Neuronal stem cell (in vitro differentiated cells): ENCODE results near the gene PHOSPHO1.

Source experiments
- DNase-seq: peaks from one replicate; pipeline ENCODE4 v3.0.0-alpha.2; 2013; ENCODE audit warnings: low spot score
- H2AFZ ChIP-seq: one replicate; pipeline ENCODE4 v1.6.1; 2013; ENCODE audit warnings: mild to moderate bottlenecking, low read length, inconsistent platforms
- H2AK5ac ChIP-seq: 2 replicates; pipeline ENCODE4 v1.6.1; 2013; ENCODE audit warnings: low read depth, mild to moderate bottlenecking, inconsistent platforms, low read length, moderate library complexity, mixed read lengths
- H2BK120ac ChIP-seq: 2 replicates; pipeline ENCODE4 v1.6.1; 2013; ENCODE audit warnings: low read depth, mild to moderate bottlenecking, inconsistent platforms, low read length, moderate library complexity, mixed read lengths
- H2BK12ac ChIP-seq: one replicate; pipeline ENCODE4 v1.6.1; 2013; ENCODE audit warnings: low read length, inconsistent platforms
- H2BK15ac ChIP-seq: 2 replicates; pipeline ENCODE4 v1.6.1; 2013; ENCODE audit warnings: mild to moderate bottlenecking, low read length, inconsistent platforms, mixed read lengths
- H2BK5ac ChIP-seq: one replicate; pipeline ENCODE4 v1.6.1; 2013; ENCODE audit warnings: inconsistent platforms, mild to moderate bottlenecking, low read length, moderate library complexity
- H3K14ac ChIP-seq: one replicate; pipeline ENCODE4 v1.6.1; 2013; ENCODE audit warnings: low read length, inconsistent platforms
- H3K18ac ChIP-seq: 2 replicates; pipeline ENCODE4 v1.6.1; 2013; ENCODE audit warnings: low read length, inconsistent platforms
- H3K23ac ChIP-seq: 2 replicates; pipeline ENCODE4 v1.6.1; 2013; ENCODE audit warnings: low read depth, mild to moderate bottlenecking, mixed read lengths, low read length, inconsistent platforms; ENCODE audit not compliant: poor library complexity
- H3K27ac ChIP-seq: replicated peaks from 3 replicates; pipeline ENCODE4 v1.5.1; 2013; ENCODE audit warnings: low read length, inconsistent platforms
- H3K27me3 ChIP-seq, 3 experiments: 2 replicates each; pipeline ENCODE4 v1.6.1; 2013; ENCODE audit warnings: low read length in 3 of 3, mild to moderate bottlenecking in 2 of 3, inconsistent platforms in 1 of 3, low read depth in 1 of 3, mixed read lengths in 1 of 3, moderate library complexity in 1 of 3; ENCODE audit not compliant: control insufficient read depth in 3 of 3, insufficient read depth in 3 of 3
- H3K36me3 ChIP-seq, 2 donors: replicated peaks in 1 of 2; 2 replicates each; pipeline ENCODE4 v1.6.1; 2013; ENCODE audit warnings: low read length in 2 of 2; ENCODE audit not compliant: control insufficient read depth in 2 of 2, insufficient read depth in 2 of 2
- H3K4ac ChIP-seq: 2 replicates; pipeline ENCODE4 v1.6.1; 2013; ENCODE audit warnings: inconsistent platforms, mild to moderate bottlenecking, low read length, moderate library complexity
- H3K4me1 ChIP-seq, 2 donors: 1 replicate in 1 of 2; 2 replicates in 1 of 2; pipeline ENCODE4 v1.6.1; 2013; ENCODE audit warnings: low read length in 2 of 2, low read depth in 1 of 2; ENCODE audit not compliant: control insufficient read depth in 2 of 2, insufficient read depth in 1 of 2
- H3K4me2 ChIP-seq: one replicate; pipeline ENCODE4 v1.6.1; 2013; ENCODE audit warnings: mild to moderate bottlenecking, low read length, inconsistent platforms; ENCODE audit not compliant: insufficient read depth, poor library complexity, severe bottlenecking
- H3K4me3 ChIP-seq, 2 donors: 2 replicates each; pipeline ENCODE4 v1.5.1; 2013; ENCODE audit warnings: low read length in 2 of 2, mild to moderate bottlenecking in 2 of 2, inconsistent platforms in 1 of 2, moderate library complexity in 1 of 2
- H3K79me1 ChIP-seq: one replicate; pipeline ENCODE4 v1.6.1; 2013; ENCODE audit warnings: low read depth, mild to moderate bottlenecking, inconsistent platforms, low read length, moderate library complexity
- H3K9ac ChIP-seq: one replicate; pipeline ENCODE4 v1.6.1; 2013; ENCODE audit warnings: mild to moderate bottlenecking, low read depth, low read length, inconsistent platforms; ENCODE audit not compliant: poor library complexity
- H3K9me3 ChIP-seq, 2 donors: replicated peaks in 1 of 2; 2 replicates each; pipeline versions ENCODE3 to v1.6.1; 2013; ENCODE audit warnings: low read length in 2 of 2, mild to moderate bottlenecking in 2 of 2, inconsistent platforms in 1 of 2, low read depth in 1 of 2, mixed read lengths in 1 of 2, moderate library complexity in 1 of 2; ENCODE audit not compliant: control insufficient read depth in 2 of 2, insufficient read depth in 1 of 2
- H4K8ac ChIP-seq: one replicate; pipeline ENCODE4 v1.6.1; 2013; ENCODE audit warnings: low read depth, mild to moderate bottlenecking, inconsistent platforms, low read length, moderate library complexity
- H4K91ac ChIP-seq: one replicate; pipeline ENCODE4 v1.6.1; 2013; ENCODE audit warnings: low read length, low read depth, mild to moderate bottlenecking, inconsistent platforms; ENCODE audit not compliant: poor library complexity
- WGBS, 2 donors: extraction: QIAGEN DNeasy Blood & Tissue Kit; methylation state at CpG; one replicate each; pipeline ENCODE4 v1.1.7; 2013; ENCODE audit warnings: missing lambda C conversion rate in 2 of 2, mixed read lengths in 1 of 2; ENCODE audit not compliant: insufficient read length in 2 of 2, insufficient replicate concordance in 1 of 2; ENCODE audit errors: extremely low coverage in 2 of 2; 5-methylcytosine and 5-hydroxymethylcytosine counted together

PHOSPHO1 gene

GRCh38 chr17:49259663-49260010, 29.1 kb upstream of the PHOSPHO1 start:
- peak overlapping the region; percentile 95 for H2AFZ ChIP-seq
- H3K4me1 ChIP-seq = peaks cover 0 to 4% of the 10 kb centered on the region in 2 donors
- H3K4me2 ChIP-seq = peak overlapping the region; percentile 80
- no peak overlapping the region for H3K9ac ChIP-seq
- H3K4me3 ChIP-seq = peak overlapping the region; percentile 35 to 80
- peak overlapping the region; percentile 28 for H2AK5ac ChIP-seq
- peaks cover 0 to 33% (median 13%) of the 10 kb centered on the region in 3 experiments for H3K27me3 ChIP-seq
- peak overlapping the region; percentile 41 for H2BK12ac ChIP-seq
- no peak overlapping the region for H4K91ac ChIP-seq
- H3K27ac ChIP-seq = no peak overlapping the region
- H3K23ac ChIP-seq = no peak overlapping the region
- no peak for DNase-seq
- peak overlapping the region; percentile 93 for H2BK15ac ChIP-seq
- H4K8ac ChIP-seq = no peak overlapping the region
- no peak overlapping the region for H2BK5ac ChIP-seq
- H3K18ac ChIP-seq = peak overlapping the region; percentile 52
- H3K14ac ChIP-seq = no peak overlapping the region
- H3K79me1 ChIP-seq = no peaks in the 10 kb centered on the region
- no peak overlapping the region for H2BK120ac ChIP-seq
- H3K9me3 ChIP-seq = no peaks in the 10 kb centered on the region
- H3K4ac ChIP-seq = no peak overlapping the region
- no peaks in the 10 kb centered on the region for H3K36me3 ChIP-seq
- no CpG with 5 or more reads among the region's 10 CpGs for WGBS, 2 donors

- H3K36me3 ChIP-seq = no peaks in the 10 kb centered on the region
- H3K9ac ChIP-seq = no peak overlapping the region
- H3K27ac ChIP-seq = no peak overlapping the region
- no peak for DNase-seq
- H2AFZ ChIP-seq = no peak overlapping the region
- H3K4ac ChIP-seq = no peak overlapping the region
- H3K23ac ChIP-seq = no peak overlapping the region
- H3K4me1 ChIP-seq = peaks cover 0 to 4% of the 10 kb centered on the region in 2 donors
- no peak overlapping the region for H2BK15ac ChIP-seq
- H3K18ac ChIP-seq = no peak overlapping the region
- H3K79me1 ChIP-seq = no peaks in the 10 kb centered on the region
- no peak overlapping the region for H2BK12ac ChIP-seq
- no peak overlapping the region for H3K4me3 ChIP-seq
- no peak overlapping the region for H4K91ac ChIP-seq
- no peak overlapping the region for H2BK120ac ChIP-seq
- H4K8ac ChIP-seq = no peak overlapping the region
- H3K14ac ChIP-seq = no peak overlapping the region
- WGBS, 2 donors = no CpG with 5 or more reads among the region's 3 CpGs
- peaks cover 0 to 33% (median 13%) of the 10 kb centered on the region in 3 experiments for H3K27me3 ChIP-seq
- H3K4me2 ChIP-seq = no peak overlapping the region
- H2AK5ac ChIP-seq = no peak overlapping the region
- no peaks in the 10 kb centered on the region for H3K9me3 ChIP-seq
- no peak overlapping the region for H2BK5ac ChIP-seq
Measured at GRCh38 chr17:49258394-49258793, 27.8 kb upstream of the PHOSPHO1 start.

- H2BK12ac ChIP-seq = no peak overlapping the region
- no peak overlapping the region for H2BK120ac ChIP-seq
- WGBS, 2 donors = no CpG with 5 or more reads among the region's 5 CpGs
- H3K18ac ChIP-seq = no peak overlapping the region
- H2BK5ac ChIP-seq = no peak overlapping the region
- no peak overlapping the region for H3K9ac ChIP-seq
- peaks cover 0 to 6% of the 10 kb centered on the region in 2 donors for H3K4me1 ChIP-seq
- H3K4me3 ChIP-seq = no peak overlapping the region
- peaks cover 0 to 3% of the 10 kb centered on the region in 2 donors for H3K9me3 ChIP-seq
- DNase-seq = no peak
- H3K14ac ChIP-seq = no peak overlapping the region
- no peaks in the 10 kb centered on the region for H3K79me1 ChIP-seq
- no peak overlapping the region for H3K23ac ChIP-seq
- H3K27ac ChIP-seq = no peak overlapping the region
- H2AFZ ChIP-seq = no peak overlapping the region
- peaks cover 0 to 20% (median 6%) of the 10 kb centered on the region in 3 experiments for H3K27me3 ChIP-seq
- no peak overlapping the region for H4K91ac ChIP-seq
- H3K4ac ChIP-seq = no peak overlapping the region
- no peak overlapping the region for H4K8ac ChIP-seq
- peaks cover 0 to 2% of the 10 kb centered on the region in 2 donors for H3K36me3 ChIP-seq
- no peak overlapping the region for H3K4me2 ChIP-seq
- H2AK5ac ChIP-seq = no peak overlapping the region
- peak overlapping the region; percentile 33 for H2BK15ac ChIP-seq
Measured at GRCh38 chr17:49255125-49255524, 24.5 kb upstream of the PHOSPHO1 start.

DNA sequence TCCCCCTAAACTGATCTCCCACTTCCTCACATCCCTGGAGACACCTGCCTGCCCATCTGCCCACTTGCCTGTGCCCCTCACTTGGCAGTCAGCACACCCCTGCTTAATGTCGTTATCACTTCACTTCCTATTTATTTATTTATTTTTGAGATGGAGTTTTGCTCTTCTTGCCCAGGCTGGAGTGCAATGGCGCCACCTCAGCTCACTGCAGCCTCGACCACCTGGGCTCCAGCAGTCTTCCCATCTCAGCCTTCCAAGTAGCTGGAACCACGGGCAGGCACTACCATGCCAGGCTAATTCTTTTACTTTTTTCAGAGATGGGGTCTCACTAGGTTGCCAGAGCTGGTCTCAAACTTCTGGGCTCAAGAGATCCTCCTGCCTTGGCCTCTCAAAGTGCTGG, 23.5 kb upstream of the PHOSPHO1 start:
- no peak overlapping the region for H3K18ac ChIP-seq
- no peak overlapping the region for H3K27ac ChIP-seq
- no peak overlapping the region for H3K23ac ChIP-seq
- no peak for DNase-seq
- no peak overlapping the region for H2BK120ac ChIP-seq
- no peak overlapping the region for H2AFZ ChIP-seq
- no peak overlapping the region for H2BK12ac ChIP-seq
- no peak overlapping the region for H2AK5ac ChIP-seq
- no peak overlapping the region for H3K9ac ChIP-seq
- H3K14ac ChIP-seq = no peak overlapping the region
- peak overlapping the region; percentile 66 for H2BK5ac ChIP-seq
- no CpG with 5 or more reads among the region's 4 CpGs for WGBS, 2 donors
- no peak overlapping the region for H4K91ac ChIP-seq
- H3K4me3 ChIP-seq = no peak overlapping the region
- H3K4me1 ChIP-seq = peaks cover 0 to 3% of the 10 kb centered on the region in 2 donors
- no peak overlapping the region for H2BK15ac ChIP-seq
- no peak overlapping the region for H3K4ac ChIP-seq
- H4K8ac ChIP-seq = no peak overlapping the region
- H3K36me3 ChIP-seq = peaks cover 0 to 2% of the 10 kb centered on the region in 2 donors
- H3K27me3 ChIP-seq = peaks cover 0 to 10% (median 3%) of the 10 kb centered on the region in 3 experiments
- peaks cover 0 to 3% of the 10 kb centered on the region in 2 donors for H3K9me3 ChIP-seq
- no peak overlapping the region for H3K4me2 ChIP-seq
- no peaks in the 10 kb centered on the region for H3K79me1 ChIP-seq
